GM18873 (cell line): ENCODE measurements around the gene FXN.

Source experiments
- ATAC-seq: cut with Tn5 transposase; IDR thresholded peaks from one replicate; pipeline ENCODE4 v1.9.1; 2021; ENCODE audit warnings: mild to moderate bottlenecking, moderate library complexity, moderate number of reproducible peaks; ENCODE audit not compliant: unreplicated experiment, low FRiP score

The FXN gene

DNA sequence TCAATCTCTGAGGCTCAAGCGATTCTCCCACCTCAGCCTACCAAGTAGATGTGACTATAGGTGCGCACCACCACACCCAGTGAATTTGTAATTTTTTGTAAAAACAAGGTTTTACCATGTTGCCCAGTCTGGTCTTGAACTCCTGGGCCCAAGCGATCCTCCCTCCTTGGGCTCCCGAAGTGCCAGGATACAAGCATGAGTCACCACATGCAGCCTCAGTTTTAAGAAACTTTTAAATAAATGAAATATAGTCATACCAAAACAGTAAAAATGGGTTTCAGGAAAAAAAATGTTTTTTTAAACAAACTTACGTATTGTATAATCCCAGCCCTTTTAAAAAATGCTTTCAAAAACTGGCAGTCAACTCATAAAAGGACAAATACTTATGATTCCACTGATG lies 26.6 kb downstream of the FXN start:
- no peak for ATAC-seq

GRCh38 chr9:69063839-69064238 lies 28.3 kb downstream of the FXN start:
- no peak for ATAC-seq

GRCh38 chr9:69065660-69066059 lies 30.1 kb downstream of the FXN start:
- no peak for ATAC-seq

GRCh38 chr9:69066955-69067354 lies 31.4 kb downstream of the FXN start:
- no peak for ATAC-seq

GRCh38 chr9:69070201-69070600 lies 34.6 kb downstream of the FXN start:
- no peak for ATAC-seq

- no peak for ATAC-seq
Observed at GRCh38 chr9:69071059-69071458, 35.5 kb downstream of the FXN start.

GRCh38 chr9:69073103-69073502 lies 37.6 kb downstream of the FXN start:
- ATAC-seq = no peak

DNA sequence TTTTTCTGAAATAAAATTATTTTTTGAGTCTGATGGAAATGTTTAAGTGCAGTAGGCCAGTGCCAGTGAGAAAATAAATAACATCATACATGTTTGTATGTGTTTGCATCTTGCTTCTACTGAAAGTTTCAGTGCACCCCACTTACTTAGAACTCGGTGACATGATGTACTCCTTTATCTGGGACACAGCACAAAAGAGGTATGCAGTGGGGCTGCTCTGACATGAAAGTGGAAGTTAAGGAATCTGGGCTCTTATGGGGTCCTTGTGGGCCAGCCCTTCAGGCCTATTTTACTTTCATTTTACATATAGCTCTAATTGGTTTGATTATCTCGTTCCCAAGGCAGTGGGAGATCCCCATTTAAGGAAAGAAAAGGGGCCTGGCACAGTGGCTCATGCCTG lies 39.2 kb downstream of the FXN start:
- no peak for ATAC-seq

- no peak for ATAC-seq
Observed at GRCh38 chr9:69076550-69076949, 41.0 kb downstream of the FXN start.

- no peak for ATAC-seq
Observed at GRCh38 chr9:69078069-69078468, 42.5 kb downstream of the FXN start.

DNA sequence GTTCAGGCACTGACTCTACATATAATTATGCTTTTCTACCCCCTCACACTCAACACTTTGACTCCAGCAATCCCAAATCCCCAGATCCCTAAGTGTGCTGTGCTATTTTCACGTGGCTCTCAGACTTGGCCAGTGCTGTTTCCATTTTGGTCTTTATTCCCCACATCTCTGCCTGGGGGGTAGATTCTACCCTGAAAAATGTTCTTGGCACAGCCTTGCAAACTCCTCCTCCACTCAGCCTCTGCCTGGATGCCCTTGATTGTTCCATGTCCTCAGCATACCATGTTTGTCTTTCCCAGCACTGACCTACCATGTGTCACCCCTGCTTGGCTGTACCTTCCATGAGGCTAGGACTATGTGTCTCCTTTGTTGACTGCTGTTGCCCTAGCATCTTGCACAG lies 43.0 kb downstream of the FXN start:
- ATAC-seq = no peak

GRCh38 chr9:69079186-69079585 lies 43.6 kb downstream of the FXN start:
- no peak for ATAC-seq

- ATAC-seq = no peak
Observed at GRCh38 chr9:69081261-69081660, 45.7 kb downstream of the FXN start.

GRCh38 chr9:69083321-69083720 lies 47.8 kb downstream of the FXN start:
- no peak for ATAC-seq

DNA sequence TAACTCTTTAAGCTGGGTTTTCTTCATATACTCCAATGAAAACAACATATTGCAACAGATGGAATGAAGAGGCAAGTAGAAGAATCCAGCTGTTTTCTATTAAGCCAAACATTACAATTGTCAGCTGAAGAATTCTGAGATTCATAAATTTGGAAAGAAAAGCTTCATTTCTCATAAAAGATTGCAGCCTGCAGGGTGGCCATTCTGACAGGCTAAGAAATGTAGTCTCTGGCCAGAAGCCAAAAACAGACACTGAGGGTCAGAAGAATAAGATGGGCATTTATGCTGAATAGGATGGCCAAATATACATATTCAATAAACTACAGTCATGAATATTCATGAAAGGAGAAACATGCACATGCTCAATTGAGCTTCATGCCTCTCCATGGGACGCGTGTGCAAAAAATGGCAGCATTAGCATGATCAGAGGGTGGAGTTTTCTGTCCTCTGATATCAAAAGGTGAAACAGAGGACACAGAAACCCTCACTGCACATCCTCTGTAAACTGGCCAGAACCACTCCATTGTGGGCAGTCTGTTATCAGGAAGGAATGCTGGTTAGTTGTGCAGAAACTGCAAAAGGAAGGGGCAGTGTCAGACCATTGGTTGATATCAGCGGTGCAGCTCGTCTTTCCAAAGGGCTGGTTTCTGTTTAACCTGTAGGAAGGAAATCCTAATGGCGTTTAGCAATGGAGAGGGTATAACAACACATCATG lies 50.2 kb downstream of the FXN start:
- ATAC-seq = no peak

- no peak for ATAC-seq
Observed at GRCh38 chr9:69086312-69086711, 50.8 kb downstream of the FXN start.

- no peak for ATAC-seq
Observed at GRCh38 chr9:69086769-69087168, 51.2 kb downstream of the FXN start.

- no peak for ATAC-seq
Observed at GRCh38 chr9:69089082-69089481, 53.5 kb downstream of the FXN start.

DNA sequence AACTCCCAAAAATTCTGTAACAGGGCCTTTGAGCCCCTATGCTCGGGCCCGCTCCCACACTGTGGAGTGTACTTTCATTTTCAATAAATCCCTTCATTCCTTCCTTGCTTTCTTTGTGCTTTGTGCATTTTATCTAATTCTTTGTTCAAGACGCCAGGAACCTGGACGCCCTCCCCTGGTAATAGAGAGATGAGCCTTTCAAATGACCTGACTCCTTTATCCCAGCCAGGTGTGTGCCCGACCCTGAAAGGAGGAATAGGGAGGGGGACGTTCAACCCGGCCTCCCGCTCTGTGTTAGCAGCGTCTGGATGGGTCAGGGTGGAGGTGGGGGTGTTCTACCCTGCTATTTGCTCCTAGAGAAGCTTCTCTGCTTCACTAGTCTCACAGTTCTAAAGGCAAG lies 53.9 kb downstream of the FXN start:
- ATAC-seq = no peak

DNA sequence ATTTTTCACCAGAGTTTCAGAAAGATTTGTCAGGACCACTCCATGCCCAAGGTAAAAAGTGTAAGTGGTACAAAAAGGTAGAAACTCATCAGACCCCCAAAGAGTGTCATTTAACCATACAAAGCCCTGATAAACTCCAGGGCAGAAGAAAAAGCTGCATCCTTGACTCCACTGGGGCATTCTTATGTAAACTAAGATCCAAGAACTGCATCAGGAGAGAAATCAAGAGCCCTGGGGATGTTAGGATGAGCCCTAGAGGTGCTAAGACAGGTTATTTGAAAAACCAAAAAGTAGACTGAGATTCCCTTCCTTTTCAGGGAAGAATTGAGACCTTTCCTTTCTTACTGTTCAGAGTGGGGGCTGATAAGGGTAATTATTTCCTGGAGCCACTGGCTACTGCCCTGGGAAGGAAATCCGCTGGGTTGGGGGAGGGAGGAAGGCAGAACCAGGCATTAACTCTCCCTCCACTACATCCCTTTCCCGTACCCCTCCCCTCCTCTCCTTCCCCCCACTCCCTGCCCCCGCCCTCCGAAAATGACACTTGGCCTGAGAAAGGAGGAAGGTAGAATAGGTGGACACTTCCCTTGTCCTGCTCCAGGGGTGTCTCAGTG lies 54.7 kb downstream of the FXN start:
- ATAC-seq = no peak

GRCh38 chr9:69090946-69091345 lies 55.4 kb downstream of the FXN start:
- ATAC-seq = no peak

GRCh38 chr9:69093471-69094103 lies 58.0 kb downstream of the FXN start:
- ATAC-seq = peak; percentile 56
